ENCODE measurements around the gene LIPC.
"Not testable (repeated sequence)": the region's sequence is repeated elsewhere in the genome, so short reads cannot be mapped to it uniquely, and the experiment has no call there.

Gene LIPC

DNA sequence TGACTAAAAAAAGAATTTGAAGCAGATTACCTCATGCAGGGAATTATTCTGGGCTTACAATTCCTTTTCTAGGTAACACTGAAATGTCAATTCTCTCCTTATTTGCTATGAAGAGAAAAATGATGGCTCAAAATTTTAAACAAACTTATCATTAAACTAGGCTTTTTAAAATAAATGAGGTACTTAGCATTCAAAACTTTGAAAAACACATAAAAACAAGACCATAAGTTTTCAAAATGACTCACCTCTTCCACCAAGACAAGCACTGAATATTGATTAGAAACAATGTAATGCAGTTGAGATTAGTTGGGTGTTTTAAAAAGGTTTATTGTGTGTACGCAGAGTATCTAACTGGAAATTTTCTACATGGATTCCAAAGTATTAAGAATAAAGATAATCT lies 163.1 kb downstream of the LIPC start:
- no peak for DNase-seq

DNA sequence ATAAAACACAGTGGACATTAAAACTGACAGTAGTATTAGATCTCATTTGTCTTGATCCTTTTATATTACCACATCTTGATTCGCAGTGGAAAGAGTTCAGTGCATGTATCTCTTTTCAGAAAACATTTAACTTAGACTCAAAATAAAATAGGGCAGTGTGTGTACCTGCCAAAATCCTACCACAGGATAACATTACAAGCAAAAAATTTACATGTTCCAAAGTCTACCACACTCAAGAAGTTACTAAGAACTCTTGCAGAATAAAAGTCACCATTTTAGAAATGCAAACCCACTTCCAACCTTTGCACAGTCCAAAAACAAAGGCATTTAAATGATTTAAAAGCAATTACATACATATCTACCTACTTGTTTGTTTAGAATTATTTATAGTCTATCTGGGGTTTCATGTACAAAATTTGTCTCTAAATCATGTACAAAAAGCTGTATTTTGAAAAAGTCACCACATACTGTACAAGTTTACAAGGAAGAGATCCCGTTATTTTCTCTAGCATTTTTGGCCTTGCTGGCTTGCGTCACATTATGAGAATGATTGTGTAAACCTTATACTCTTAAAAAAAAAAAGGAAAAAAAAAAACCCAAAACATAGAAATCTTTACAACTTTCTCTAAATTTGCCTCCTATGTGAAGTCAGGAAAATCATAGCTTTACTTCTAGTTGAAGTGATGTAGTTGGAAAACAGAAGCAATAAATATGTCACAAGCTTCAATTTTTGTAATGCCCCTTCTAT lies 163.9 kb downstream of the LIPC start:
- DNase-seq: no peak

DNA sequence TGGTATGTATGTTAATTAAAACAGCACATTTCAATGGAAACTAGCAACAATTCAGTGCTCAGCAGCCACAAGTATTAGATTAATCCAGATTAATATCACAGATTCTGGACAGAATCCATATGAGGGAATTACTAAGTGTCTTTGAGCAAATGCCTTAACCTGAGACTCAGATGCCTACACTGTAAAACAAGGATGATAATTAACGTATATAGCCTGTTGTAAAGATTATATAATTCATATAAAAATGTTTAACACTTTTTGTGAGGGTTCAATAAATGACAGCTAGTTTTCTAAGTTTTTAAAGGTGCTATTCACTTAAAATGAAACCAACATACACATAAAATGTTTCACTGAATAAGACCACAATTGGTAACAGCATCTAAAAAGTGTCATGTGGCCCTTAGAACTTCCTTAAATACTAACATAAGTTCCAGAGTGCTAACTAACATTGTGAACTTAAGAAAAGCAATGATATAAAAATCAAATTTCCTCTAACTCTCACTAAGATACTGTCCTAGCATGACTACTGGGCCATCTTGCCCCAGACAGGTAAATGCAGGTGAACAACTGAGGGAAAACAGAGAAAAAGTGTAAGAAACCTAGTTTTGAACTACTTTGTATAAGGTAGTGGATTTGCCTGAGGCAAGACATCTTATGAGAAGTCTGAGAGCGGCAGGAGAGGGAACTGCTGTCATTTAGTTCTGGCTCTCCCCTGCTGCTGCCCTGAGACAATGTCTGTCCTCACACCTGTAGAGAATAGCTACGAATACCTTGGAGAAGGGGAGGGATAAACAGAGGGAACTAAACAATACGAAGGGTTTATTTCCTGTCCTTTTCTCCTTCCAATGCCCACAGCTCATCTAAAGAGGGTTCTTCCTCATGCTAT lies 166.4 kb downstream of the LIPC start:
- no peak for DNase-seq

DNA sequence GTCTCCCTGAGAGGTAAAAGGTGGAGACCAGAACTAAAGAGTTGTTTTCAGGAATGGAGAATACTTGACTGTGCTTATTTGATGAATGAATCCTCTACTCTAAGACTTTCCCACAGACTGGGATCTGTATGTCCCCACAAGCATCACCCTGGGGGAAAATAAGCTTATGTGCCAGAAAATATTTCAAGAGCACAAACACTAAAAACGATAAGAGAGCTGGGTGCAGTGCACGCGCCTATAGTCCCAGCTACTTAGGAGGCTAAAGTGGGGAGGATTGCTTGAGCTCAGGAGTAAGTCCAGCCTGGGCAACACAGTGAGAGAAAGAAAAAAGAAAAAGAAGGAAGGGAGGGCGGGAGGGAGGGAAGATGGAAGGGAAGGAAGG lies 167.0 kb downstream of the LIPC start:
- DNase-seq: no peak

DNA sequence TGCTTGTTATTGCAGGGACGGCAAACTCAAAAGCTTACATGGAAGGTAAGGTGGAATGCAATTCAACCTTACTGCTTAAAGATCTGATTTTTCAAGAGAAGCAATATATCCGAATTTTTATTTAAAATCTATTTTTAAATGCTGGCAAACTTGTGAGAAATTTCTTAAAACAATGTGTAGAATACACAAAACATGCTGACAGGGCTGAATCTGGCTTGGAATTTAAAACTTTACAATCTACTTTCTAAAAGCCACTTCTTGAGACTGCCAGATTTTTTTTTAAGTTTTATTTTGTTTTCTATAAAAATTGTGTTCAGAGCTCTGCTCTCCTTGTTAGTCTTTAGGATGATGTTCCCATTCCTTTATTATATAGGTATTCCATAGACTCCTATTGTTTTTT lies 171.0 kb downstream of the LIPC start:
- DNase-seq: no peak

DNA sequence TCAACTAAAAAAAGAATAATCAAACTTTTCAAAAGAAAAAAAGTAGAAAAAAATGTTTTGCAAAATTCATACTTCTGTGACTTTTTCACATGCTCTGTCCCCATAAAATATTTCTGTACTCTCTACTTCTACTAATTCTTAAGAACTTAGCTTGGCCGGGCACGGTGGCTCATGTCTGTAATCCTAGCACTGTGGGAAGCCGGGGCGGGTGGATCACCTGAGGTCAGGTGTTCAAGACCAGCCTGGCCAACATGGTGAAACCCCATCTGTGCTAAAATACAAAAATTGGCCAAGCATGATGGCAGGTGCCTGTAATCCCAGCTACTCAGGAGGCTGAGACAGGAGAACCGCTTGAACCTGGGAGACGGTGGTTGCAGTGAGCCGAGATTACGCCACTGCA lies 172.1 kb downstream of the LIPC start:
- DNase-seq: not testable (repeated sequence)

DNA sequence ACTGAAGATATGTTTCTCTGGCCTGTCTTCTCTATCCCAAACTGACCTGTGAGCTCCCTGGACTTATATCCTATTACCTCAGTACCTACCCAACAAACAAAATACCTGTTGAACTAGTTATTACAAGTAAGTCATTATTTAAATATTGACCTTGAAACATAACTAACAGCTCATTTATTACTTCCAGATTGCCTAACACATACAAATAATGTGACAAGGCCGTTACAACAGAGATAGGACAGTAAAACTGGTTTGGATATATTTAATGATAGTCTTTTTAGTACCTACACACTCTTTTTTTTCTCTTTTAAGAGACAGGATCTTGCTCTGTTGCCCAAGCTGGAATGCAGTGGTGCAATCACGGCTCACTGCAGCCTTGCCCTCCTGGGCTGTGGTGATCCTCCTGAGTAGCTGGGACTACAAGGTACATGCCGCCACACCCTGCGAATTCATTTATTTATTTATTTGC lies 172.7 kb downstream of the LIPC start:
- no peak for DNase-seq

DNA sequence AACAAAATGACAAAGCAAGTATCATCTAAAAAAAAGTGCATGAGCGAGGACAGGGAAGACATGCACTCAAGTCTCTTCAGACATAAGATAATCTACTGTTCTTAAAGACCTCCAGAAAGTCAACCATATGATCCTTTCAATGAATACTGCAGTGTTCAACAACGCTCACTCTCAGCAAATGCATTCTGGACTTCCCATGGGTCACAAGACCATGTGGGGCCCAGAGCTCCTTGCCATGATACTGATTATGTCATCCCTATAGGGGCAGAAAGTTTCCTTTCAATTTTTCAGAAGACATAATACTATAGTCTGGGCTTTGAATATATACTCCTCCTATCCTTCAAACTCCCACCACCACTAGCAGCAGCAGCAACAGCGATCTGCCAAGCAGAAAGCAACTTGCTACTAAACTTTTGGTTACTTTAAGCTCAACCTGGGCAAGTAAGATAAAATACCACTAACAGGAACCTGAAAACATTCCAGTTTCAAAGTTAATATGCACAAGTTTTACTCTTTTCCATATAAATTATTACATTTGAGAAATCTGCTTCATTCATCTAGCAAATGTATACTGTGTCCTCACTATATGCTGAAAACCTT lies 174.2 kb downstream of the LIPC start:
- no peak for DNase-seq

DNA sequence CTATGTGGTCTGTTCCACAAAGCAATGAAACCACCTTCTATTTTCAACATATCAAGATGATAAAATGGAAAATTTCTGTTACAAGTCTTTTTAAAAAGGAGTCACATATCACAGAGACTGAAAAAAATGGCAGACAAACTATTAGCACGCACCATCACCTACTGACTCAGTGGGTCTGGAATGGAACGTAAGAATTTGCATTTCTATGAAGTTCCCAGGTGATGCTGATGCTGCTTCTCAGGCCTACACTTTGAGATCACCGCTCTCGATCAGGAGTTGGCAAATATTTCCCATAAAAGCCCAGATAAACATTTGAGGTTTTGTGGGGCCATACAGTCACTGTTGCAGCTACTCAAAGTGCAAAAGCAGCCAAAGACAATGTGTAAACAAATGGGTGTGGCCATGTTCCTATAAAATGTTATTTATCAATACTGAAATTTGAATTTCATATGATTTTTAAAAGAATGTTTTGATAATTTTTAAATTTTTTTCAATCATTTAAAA lies 174.8 kb downstream of the LIPC start:
- no peak for DNase-seq

DNA sequence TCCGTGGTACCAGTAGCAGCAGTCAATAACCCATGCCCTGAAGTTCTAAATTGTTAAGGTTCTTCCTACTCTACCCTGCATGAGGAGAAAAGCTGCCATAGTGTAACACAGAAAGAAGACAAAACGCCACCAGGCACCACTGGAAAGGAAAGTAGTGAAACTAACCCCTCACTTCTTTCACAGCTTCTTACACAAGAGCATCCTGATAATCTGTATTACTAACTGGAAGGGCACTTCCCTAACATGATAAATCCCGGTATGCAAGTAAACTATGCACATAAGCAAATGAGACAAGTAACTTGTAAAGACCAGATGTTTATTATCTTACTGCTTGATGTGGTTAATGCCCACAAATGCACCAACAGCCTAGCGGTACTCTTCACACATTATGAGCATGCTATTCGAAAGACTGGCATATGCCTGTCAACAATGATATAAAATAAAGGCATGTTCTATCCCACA lies 176.4 kb downstream of the LIPC start:
- no peak for DNase-seq

DNA sequence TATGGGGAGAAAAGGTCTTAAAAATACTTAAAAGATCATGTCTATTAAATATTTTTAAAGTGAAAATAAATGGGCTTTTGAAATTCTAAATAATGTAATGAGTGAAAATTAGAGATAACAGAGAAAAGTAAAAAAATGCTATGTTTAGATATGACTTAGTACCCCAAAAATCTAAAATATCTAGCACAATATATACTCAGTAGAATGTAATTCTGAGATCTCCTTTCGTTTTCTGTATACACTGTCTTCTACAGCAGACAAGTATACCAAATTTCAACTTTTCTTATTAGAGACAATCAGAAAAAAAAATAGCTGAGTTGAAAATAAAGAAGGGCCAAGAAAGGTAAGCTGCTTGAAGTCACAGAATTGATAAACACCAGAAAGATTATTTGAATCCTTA lies 176.9 kb downstream of the LIPC start:
- no peak for DNase-seq

DNA sequence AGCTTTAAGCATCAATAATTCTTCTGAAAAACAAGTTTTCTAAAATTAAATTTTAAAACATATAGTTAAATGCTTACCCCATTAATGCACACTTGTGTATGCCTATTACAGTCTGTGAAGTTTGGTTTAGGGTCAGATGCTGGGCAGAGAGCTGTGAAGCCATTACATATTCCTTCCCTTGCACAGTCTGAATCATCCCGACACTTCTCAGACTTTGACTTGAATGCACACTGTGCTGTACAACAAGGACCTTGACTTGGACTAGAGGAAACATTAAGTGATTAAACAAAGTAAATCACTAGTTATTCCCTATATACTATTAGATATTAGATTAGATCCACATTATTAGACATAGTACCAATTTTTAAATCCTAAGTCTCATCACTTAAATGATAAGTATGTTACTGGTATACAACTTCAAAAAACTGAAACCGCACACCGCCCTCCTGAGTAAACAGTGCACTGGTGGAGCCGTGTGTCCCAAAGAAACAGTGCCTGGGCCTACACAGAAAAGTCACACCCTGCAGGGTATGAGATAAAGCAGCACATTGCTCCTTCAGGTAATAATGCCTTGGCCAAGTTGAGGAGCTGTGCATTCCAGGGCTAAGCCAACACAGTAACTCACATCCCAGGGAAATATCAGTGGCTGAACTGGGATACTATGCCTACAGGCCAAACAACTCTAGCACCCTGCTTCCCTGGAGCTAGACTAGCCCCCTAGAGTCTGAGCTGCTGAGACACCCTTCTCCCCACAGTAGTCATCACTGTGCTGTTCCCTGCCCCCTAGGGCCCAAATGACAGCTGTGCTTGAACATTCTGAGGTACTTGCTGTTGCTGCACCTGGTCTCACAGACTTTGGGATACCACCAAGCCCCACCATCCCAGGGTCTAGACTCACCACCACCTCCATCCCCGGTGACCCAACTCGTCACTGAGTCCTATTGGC lies 180.2 kb downstream of the LIPC start:
- DNase-seq: no peak

DNA sequence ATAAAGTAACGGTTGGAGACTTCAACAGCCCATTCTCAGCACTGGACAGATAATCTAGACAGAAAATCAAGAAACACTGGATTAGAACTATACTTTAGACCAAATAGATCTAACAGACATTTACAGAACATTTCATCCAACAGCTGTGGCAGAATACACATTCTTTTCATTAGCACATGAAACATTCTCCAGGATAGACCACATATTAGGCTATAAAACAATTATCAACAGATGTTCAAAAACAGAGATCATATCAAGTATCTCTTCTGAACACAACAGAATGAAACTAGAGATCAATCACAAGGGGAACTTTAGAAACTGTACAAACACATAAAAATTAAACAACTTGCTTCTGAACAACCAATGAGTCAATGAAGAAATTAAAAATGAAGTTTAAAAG lies 184.4 kb downstream of the LIPC start:
- DNase-seq: no peak
